H9 (cell line): ENCODE measurements around the gene ZNF283. TPM values are rescaled to one million over a fixed set of nuclear protein-coding genes. Genes with fewer than 3 reads are reported as not detected.

ENCODE experiments used
- DNase-seq: peaks from one replicate; pipeline ENCODE4 v3.0.0-alpha.2; 2017
- H2AFZ ChIP-seq: one replicate; pipeline ENCODE4 v1.6.1; 2013; ENCODE audit warnings: mild to moderate bottlenecking, low read length, control low read depth, moderate library complexity
- H2AK5ac ChIP-seq: 2 replicates; pipeline ENCODE4 v1.6.1; 2013; ENCODE audit warnings: low read length, control low read depth, mixed read lengths; ENCODE audit not compliant: insufficient read length
- H2BK120ac ChIP-seq: one replicate; pipeline ENCODE4 v1.6.1; 2013; ENCODE audit warnings: low read depth, mild to moderate bottlenecking, low read length, control low read depth, inconsistent platforms; ENCODE audit not compliant: poor library complexity, severe bottlenecking
- H2BK12ac ChIP-seq: 2 replicates; pipeline ENCODE4 v1.6.1; 2013; ENCODE audit warnings: low read length, control low read depth, mixed read lengths, low read depth; ENCODE audit not compliant: insufficient read length
- H2BK15ac ChIP-seq: 2 replicates; pipeline ENCODE4 v1.6.1; 2013; ENCODE audit warnings: low read depth, low read length, control low read depth
- H2BK20ac ChIP-seq: one replicate; pipeline ENCODE4 v1.6.1; 2013; ENCODE audit warnings: low read depth, mild to moderate bottlenecking, low read length, control low read depth, inconsistent platforms; ENCODE audit not compliant: poor library complexity, severe bottlenecking
- H2BK5ac ChIP-seq: 2 replicates; pipeline ENCODE4 v1.6.1; 2013; ENCODE audit warnings: low read length, control low read depth, mixed read lengths; ENCODE audit not compliant: insufficient read length
- H3K14ac ChIP-seq: 2 replicates; pipeline ENCODE4 v1.6.1; 2013; ENCODE audit warnings: low read length, control low read depth; ENCODE audit not compliant: insufficient read depth
- H3K18ac ChIP-seq: 2 replicates; pipeline ENCODE4 v1.6.1; 2013; ENCODE audit warnings: low read depth, mild to moderate bottlenecking, mixed read lengths, low read length, control low read depth; ENCODE audit not compliant: insufficient read length
- H3K23ac ChIP-seq: 2 replicates; pipeline ENCODE4 v1.6.1; 2013; ENCODE audit warnings: low read length, control low read depth, mixed read lengths, low read depth; ENCODE audit not compliant: insufficient read length
- H3K23me2 ChIP-seq: 2 replicates; pipeline ENCODE4 v1.6.1; 2013; ENCODE audit warnings: low read depth, mild to moderate bottlenecking, mixed read lengths, low read length, control low read depth; ENCODE audit not compliant: insufficient read length, poor library complexity, severe bottlenecking
- H3K27ac ChIP-seq: 2 replicates; pipeline ENCODE4 v1.5.1; 2013; ENCODE audit warnings: low read length, control low read depth, mixed read lengths, low read depth; ENCODE audit not compliant: insufficient read length
- H3K27me3 ChIP-seq: 2 replicates; pipeline ENCODE4 v1.6.1; 2013; ENCODE audit warnings: low read length, control low read depth, inconsistent platforms; ENCODE audit not compliant: insufficient read depth
- H3K4ac ChIP-seq: 2 replicates; pipeline ENCODE4 v1.6.1; 2013; ENCODE audit warnings: low read depth, mild to moderate bottlenecking, control low read depth, inconsistent platforms, low read length, moderate library complexity
- H3K4me1 ChIP-seq: 2 replicates; pipeline ENCODE4 v1.6.1; 2013; ENCODE audit warnings: low read length, control low read depth, inconsistent platforms; ENCODE audit not compliant: insufficient read depth
- H3K4me2 ChIP-seq: 2 replicates; pipeline ENCODE4 v1.6.1; 2013; ENCODE audit warnings: low read length, control low read depth, mixed read lengths; ENCODE audit not compliant: insufficient read length, insufficient read depth
- H3K56ac ChIP-seq: 2 replicates; pipeline ENCODE4 v1.6.1; 2013; ENCODE audit warnings: low read depth, mild to moderate bottlenecking, mixed read lengths, low read length, control low read depth; ENCODE audit not compliant: insufficient read length
- H3K79me1 ChIP-seq: 2 replicates; pipeline ENCODE4 v1.6.1; 2013; ENCODE audit warnings: low read depth, mild to moderate bottlenecking, moderate library complexity, low read length, control low read depth, inconsistent platforms; ENCODE audit not compliant: insufficient read depth, poor library complexity, severe bottlenecking
- H3K79me2 ChIP-seq: 2 replicates; pipeline ENCODE4 v1.6.1; 2013; ENCODE audit warnings: low read length, control low read depth, inconsistent platforms; ENCODE audit not compliant: insufficient read depth
- H3K9ac ChIP-seq: 2 replicates; pipeline ENCODE4 v1.6.1; 2013; ENCODE audit warnings: low read length, control low read depth, mixed read lengths; ENCODE audit not compliant: insufficient read length; ENCODE audit errors: extremely low read depth
- H3K9me3 ChIP-seq: one replicate; pipeline ENCODE4 v1.6.1; 2013; ENCODE audit warnings: low read depth, low read length, inconsistent platforms; ENCODE audit not compliant: control insufficient read depth
- H3T11ph ChIP-seq: one replicate; pipeline ENCODE4 v1.6.1; 2013; ENCODE audit warnings: mild to moderate bottlenecking, low read length, control low read depth, inconsistent platforms
- H4K20me1 ChIP-seq: one replicate; pipeline ENCODE4 v1.6.1; 2013; ENCODE audit not compliant: control insufficient read depth, insufficient read length, insufficient read depth
- H4K5ac ChIP-seq: 2 replicates; pipeline ENCODE4 v1.6.1; 2013; ENCODE audit warnings: low read depth, mild to moderate bottlenecking, mixed read lengths, low read length, control low read depth; ENCODE audit not compliant: insufficient read length
- H4K8ac ChIP-seq: replicated peaks from 2 replicates; pipeline ENCODE4 v1.6.1; 2013; ENCODE audit warnings: low read length, control low read depth, mixed read lengths, low read depth; ENCODE audit not compliant: insufficient read length
- H4K91ac ChIP-seq: 2 replicates; pipeline ENCODE4 v1.6.1; 2013; ENCODE audit warnings: low read depth, mild to moderate bottlenecking, moderate library complexity, mixed read lengths, low read length, control low read depth; ENCODE audit not compliant: insufficient read length
- H3K27ac Mint-ChIP-seq, 3 experiments: 2 replicates in 2 of 3; 3 replicates in 1 of 3; pipeline ENCODE4 v1.8.0; 2020 to 2021; ENCODE audit warnings: mixed read lengths in 3 of 3, mild to moderate bottlenecking in 1 of 3, moderate library complexity in 1 of 3
- H3K27me3 Mint-ChIP-seq: 2 replicates; pipeline ENCODE4 v1.8.0; 2021; ENCODE audit warnings: low read depth, mild to moderate bottlenecking, moderate library complexity, mixed read lengths
- H3K36me3 Mint-ChIP-seq, 3 experiments: 2 replicates in 2 of 3; 3 replicates in 1 of 3; pipeline ENCODE4 v1.8.0; 2020 to 2021; ENCODE audit warnings: low read depth in 3 of 3, mixed read lengths in 3 of 3; ENCODE audit not compliant: insufficient read depth in 1 of 3
- H3K4me1 Mint-ChIP-seq, 2 experiments: 2 replicates each; pipeline ENCODE4 v1.8.0; 2020; ENCODE audit warnings: mixed read lengths in 2 of 2
- H3K4me3 Mint-ChIP-seq, 2 experiments: 2 replicates in 1 of 2; 3 replicates in 1 of 2; pipeline ENCODE4 v1.8.0; 2020 to 2021; ENCODE audit warnings: mild to moderate bottlenecking in 2 of 2, mixed read lengths in 2 of 2, moderate library complexity in 1 of 2
- H3K9me3 Mint-ChIP-seq, 2 experiments: 2 replicates in 1 of 2; 3 replicates in 1 of 2; pipeline ENCODE4 v1.8.0; 2020; ENCODE audit warnings: mild to moderate bottlenecking in 2 of 2, mixed read lengths in 2 of 2, moderate library complexity in 1 of 2
- CTCF ChIP-seq: fragments of 200-600 bp; sonication (generic); conservative IDR thresholded peaks from 3 replicates; pipeline ENCODE4 v1.8.0; 2021; ENCODE audit warnings: antibody characterized with exemption, mild to moderate bottlenecking
- total RNA-seq: library from RNA; stranded (reverse); gene quantifications from 2 replicates; pipeline ENCODE4 v1.2.1, GENCODE V29; 2021

Gene ZNF283
- total RNA-seq, 1 experiment from 2014 or later = 10.4 TPM

GRCh38 chr19:43807651-43808050 lies 19.5 kb upstream of the ZNF283 start:
- no peak overlapping the region for H3K27ac Mint-ChIP-seq
- Histone ChIP-seq H3K4ac (no peak overlapping the region), H3K79me1 (no peaks in the 10 kb centered on the region), H3K14ac (no peak overlapping the region), H2BK5ac (no peak overlapping the region), H4K91ac (no peak overlapping the region), H3K27ac (no peak overlapping the region), H2BK120ac (no peak overlapping the region), H3K9ac (no peak overlapping the region), H3K23me2 (no peaks in the 10 kb centered on the region), H2BK20ac (no peak overlapping the region), H2BK15ac (no peak overlapping the region), H3K18ac (no peak overlapping the region), H3K23ac (no peak overlapping the region), H3K9me3 (no peaks in the 10 kb centered on the region), H3K56ac (no peak overlapping the region), H3K27me3 (no peaks in the 10 kb centered on the region), H3K79me2 (no peaks in the 10 kb centered on the region), H4K20me1 (no peaks in the 10 kb centered on the region), H2AK5ac (no peak overlapping the region), H2AFZ (no peak overlapping the region), H2BK12ac (no peak overlapping the region), H3K4me1 (no peaks in the 10 kb centered on the region), H3T11ph (no peak overlapping the region), H4K8ac (no peak overlapping the region), H3K4me2 (no peak overlapping the region), H4K5ac (no peak overlapping the region)
- peaks cover 34% of the 10 kb centered on the region for H3K27me3 Mint-ChIP-seq
- no peaks in the 10 kb centered on the region for H3K36me3 Mint-ChIP-seq
- no peaks in the 10 kb centered on the region; a peak in 1 of 5 replicates for H3K9me3 Mint-ChIP-seq
- no peak overlapping the region for H3K4me3 Mint-ChIP-seq
- no peak for DNase-seq
- H3K4me1 Mint-ChIP-seq = peaks cover 4 to 7% of the 10 kb centered on the region in 2 experiments; a peak in 2 of 4 replicates
- TF ChIP-seq CTCF = no peak
